ENCODE data around the gene GNG2.

GNG2 gene

DNA sequence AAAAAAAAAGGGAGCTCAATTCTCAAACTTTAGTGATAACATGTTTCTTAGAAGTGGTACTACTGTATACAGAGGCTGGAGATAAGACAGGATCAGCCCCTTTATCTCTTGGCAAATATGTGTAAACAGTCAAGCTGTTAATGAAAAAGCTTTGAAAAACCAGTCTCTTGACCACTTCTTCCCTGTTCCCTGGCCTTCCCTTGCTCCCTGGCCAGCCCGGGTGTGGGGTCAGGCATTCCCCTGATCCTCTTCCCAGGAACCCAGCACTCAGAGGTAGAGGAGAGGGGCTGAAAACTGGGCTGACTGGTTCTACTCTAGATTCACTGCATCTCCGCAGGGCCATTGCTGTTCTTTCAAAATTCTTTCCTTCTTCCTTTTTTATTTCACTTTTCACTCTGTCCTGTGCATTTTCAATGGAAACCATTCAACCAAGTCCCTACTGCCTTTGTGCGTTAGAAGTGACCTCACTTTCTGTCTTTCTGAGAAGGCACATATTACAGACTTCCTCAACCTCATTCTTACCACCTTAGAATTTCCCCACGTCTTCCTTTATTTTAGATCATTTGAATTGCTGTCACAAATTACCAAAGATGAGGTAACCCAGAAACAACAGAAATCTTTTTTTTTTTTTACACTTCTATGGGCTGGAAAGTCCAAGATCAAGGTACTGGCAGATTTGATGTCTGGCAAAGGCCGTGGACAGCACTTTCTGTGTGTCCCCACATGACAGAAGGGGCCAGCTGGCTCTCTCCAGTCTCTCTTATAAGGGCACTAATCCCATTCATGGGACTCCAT lies 5.7 kb downstream of the GNG2 start:
- DNase-seq (no peak), ATAC-seq (ENCODE audit: insufficient read depth, low read depth) (no peak)
- 0 out of 4 replicates have a peak overlapping the region, but pooled peaks of 1 of the 2 experiments have one; percentile 11 for H3K4me3 ChIP-seq (ENCODE audit: low read depth in 1 of 2, low read length in 2 of 2)
- peaks cover 100% of the 10 kb centered on the region for H3K79me2 ChIP-seq (ENCODE audit: insufficient read depth, low read length)
- peak overlapping the region; percentile 2; the same call in 1 of the 2 replicates for H3K27ac ChIP-seq (ENCODE audit: low read length)
- TF ChIP-seq CTCF (IDR thresholded peaks at IDR 0.05; ENCODE audit: borderline replicate concordance, extremely low read depth, low read length, poor library complexity, severe bottlenecking) (no peak), EZH2 (IDR thresholded peaks at IDR 0.05; ENCODE audit: borderline replicate concordance, low read depth, low read length, severe bottlenecking) (no peak)
- no peak overlapping the region for H3K9ac ChIP-seq (ENCODE audit: low read depth, low read length)
- no peaks in the 10 kb centered on the region for H3K27me3 ChIP-seq (ENCODE audit: insufficient read depth, low read length, poor library complexity)
- no peaks in the 10 kb centered on the region for H3K9me3 ChIP-seq (ENCODE audit: insufficient read depth, low read length, severe bottlenecking)
- H2AFZ ChIP-seq (ENCODE audit: low read depth, low read length): no peak overlapping the region
- H3K4me2 ChIP-seq (ENCODE audit: insufficient read depth, low read length): peak overlapping the region; percentile 84; the same call in 1 of the 2 replicates
- peaks cover 44% of the 10 kb centered on the region; the same call in 1 of the 2 replicates for H4K20me1 ChIP-seq (ENCODE audit: insufficient read depth, low read length)
- H3K4me1 ChIP-seq (ENCODE audit: insufficient read depth, low read length): peaks cover 71% of the 10 kb centered on the region
- no peaks in the 10 kb centered on the region for H3K36me3 ChIP-seq (ENCODE audit: insufficient read depth, low read length)

GRCh38 chr14:51867741-51868140 lies 7.3 kb downstream of the GNG2 start:
- Histone ChIP-seq H3K36me3 (ENCODE audit: insufficient read depth, low read length) (peaks cover 7% of the 10 kb centered on the region), H3K79me2 (ENCODE audit: insufficient read depth, low read length) (peaks cover 100% of the 10 kb centered on the region), H3K4me3 (ENCODE audit: low read depth in 1 of 2, low read length in 2 of 2) (no peak overlapping the region), H3K4me2 (ENCODE audit: insufficient read depth, low read length) (peak overlapping the region; percentile 14; the same call in 1 of the 2 replicates), H3K27me3 (ENCODE audit: insufficient read depth, low read length, poor library complexity) (no peaks in the 10 kb centered on the region), H2AFZ (ENCODE audit: low read depth, low read length) (no peak overlapping the region), H3K9me3 (ENCODE audit: insufficient read depth, low read length, severe bottlenecking) (no peaks in the 10 kb centered on the region), H3K4me1 (ENCODE audit: insufficient read depth, low read length) (peaks cover 73% of the 10 kb centered on the region), H4K20me1 (ENCODE audit: insufficient read depth, low read length) (peaks cover 55% of the 10 kb centered on the region), H3K9ac (ENCODE audit: low read depth, low read length) (no peak overlapping the region), H3K27ac (ENCODE audit: low read length) (no peak overlapping the region; the same call in 1 of the 2 replicates)
- ATAC-seq (ENCODE audit: insufficient read depth, low read depth) (no peak), DNase-seq (no peak)
- TF ChIP-seq EZH2 (IDR thresholded peaks at IDR 0.05; ENCODE audit: borderline replicate concordance, low read depth, low read length, severe bottlenecking): no peak
- no peak for TF ChIP-seq CTCF (IDR thresholded peaks at IDR 0.05; ENCODE audit: borderline replicate concordance, extremely low read depth, low read length, poor library complexity, severe bottlenecking)

GRCh38 chr14:51868405-51868804 lies 8.0 kb downstream of the GNG2 start:
- peaks cover 100% of the 10 kb centered on the region for H3K79me2 ChIP-seq (ENCODE audit: insufficient read depth, low read length)

More at GRCh38 chr14:51868405-51868804, 8.0 kb downstream of the GNG2 start:
- Histone ChIP-seq H3K36me3 (ENCODE audit: insufficient read depth, low read length) (peaks cover 7% of the 10 kb centered on the region), H3K9me3 (ENCODE audit: insufficient read depth, low read length, severe bottlenecking) (no peaks in the 10 kb centered on the region), H2AFZ (ENCODE audit: low read depth, low read length) (no peak overlapping the region), H4K20me1 (ENCODE audit: insufficient read depth, low read length) (peaks cover 60% of the 10 kb centered on the region), H3K27ac (ENCODE audit: low read length) (peak overlapping the region; percentile 26; the same call in 1 of the 2 replicates), H3K9ac (ENCODE audit: low read depth, low read length) (no peak overlapping the region), H3K4me1 (ENCODE audit: insufficient read depth, low read length) (peaks cover 72% of the 10 kb centered on the region), H3K27me3 (ENCODE audit: insufficient read depth, low read length, poor library complexity) (no peaks in the 10 kb centered on the region), H3K4me2 (ENCODE audit: insufficient read depth, low read length) (peak overlapping the region; percentile 24; the same call in 1 of the 2 replicates), H3K4me3 (ENCODE audit: low read depth in 1 of 2, low read length in 2 of 2) (no peak overlapping the region)
- no peak for ATAC-seq (ENCODE audit: insufficient read depth, low read depth)
- TF ChIP-seq EZH2 (IDR thresholded peaks at IDR 0.05; ENCODE audit: borderline replicate concordance, low read depth, low read length, severe bottlenecking) (no peak), CTCF (IDR thresholded peaks at IDR 0.05; ENCODE audit: borderline replicate concordance, extremely low read depth, low read length, poor library complexity, severe bottlenecking) (no peak)
- DNase-seq: no peak
